HepG2 (cell line): ENCODE data around the gene THOC5. TPM values are rescaled to one million over a fixed set of nuclear protein-coding genes. Genes with fewer than 3 reads are reported as not detected.

ENCODE experiments used
- FOXO1 ChIP-seq: sonication (generic); formaldehyde crosslinking; IDR thresholded peaks from 2 replicates; pipeline ENCODE4 v1.4.0; 2020; ENCODE audit warnings: missing genetic modification reagents
- HHEX ChIP-seq: IDR thresholded peaks from 2 replicates; pipeline ENCODE4 v1.6.1; 2016; ENCODE audit warnings: control low read depth
- HOXA3 ChIP-seq: sonication (generic); formaldehyde crosslinking; IDR thresholded peaks from 2 replicates; pipeline ENCODE4 v1.5.0; 2020; ENCODE audit warnings: missing genetic modification reagents
- KLF13 ChIP-seq: sonication (generic); formaldehyde crosslinking; IDR thresholded peaks from 2 replicates; pipeline ENCODE4 v1.4.0; 2020; ENCODE audit warnings: mild to moderate bottlenecking, missing genetic modification reagents
- MAFK ChIP-seq, 2 experiments: IDR thresholded peaks in 1 of 2; conservative IDR thresholded peaks in 1 of 2; 2 replicates each; pipeline ENCODE4 v1.6.1; 2011; ENCODE audit warnings: improper control_type of control experiment in 2 of 2, low read length in 2 of 2
- NCOA2 ChIP-seq: sonication (generic); formaldehyde crosslinking; IDR thresholded peaks from 2 replicates; pipeline ENCODE4 v1.8.0; 2022; ENCODE audit warnings: inconsistent platforms
- NCOA5 ChIP-seq: sonication (generic); formaldehyde crosslinking; IDR thresholded peaks from 2 replicates; pipeline ENCODE4 v1.4.0; 2020; ENCODE audit warnings: missing genetic modification reagents
- RBAK ChIP-seq: sonication (generic); formaldehyde crosslinking; IDR thresholded peaks from 2 replicates; pipeline ENCODE4 v1.5.1; 2020; ENCODE audit warnings: mild to moderate bottlenecking, missing genetic modification reagents
- RBFOX2 ChIP-seq: fragments of 200-400 bp; formaldehyde crosslinking; IDR thresholded peaks from 2 replicates; pipeline ENCODE4 v1.6.1; 2017; ENCODE audit warnings: low read depth, mild to moderate bottlenecking, low read length
- RBM39 ChIP-seq: fragments of 200-400 bp; formaldehyde crosslinking; IDR thresholded peaks from one replicate; pipeline ENCODE4 v1.6.1; 2018; ENCODE audit warnings: antibody characterized with exemption, mild to moderate bottlenecking, low read depth, low read length; ENCODE audit not compliant: poor library complexity, severe bottlenecking
- REPIN1 ChIP-seq: sonication (generic); formaldehyde crosslinking; IDR thresholded peaks from 2 replicates; pipeline ENCODE4 v1.8.0; 2022; ENCODE audit warnings: missing genetic modification reagents, low read depth, mild to moderate bottlenecking, borderline replicate concordance
- SKI ChIP-seq: fragments of 450-650 bp; IDR thresholded peaks from one replicate; pipeline ENCODE4 v1.6.1; 2018; ENCODE audit warnings: mild to moderate bottlenecking; ENCODE audit not compliant: partially characterized antibody
- TBP ChIP-seq: sonication (generic); formaldehyde crosslinking; IDR thresholded peaks from 2 replicates; pipeline ENCODE4 v1.5.0; 2020; ENCODE audit warnings: missing genetic modification reagents
- WIZ ChIP-seq: sonication (generic); formaldehyde crosslinking; IDR thresholded peaks from 2 replicates; pipeline ENCODE4 v1.5.1; 2020; ENCODE audit warnings: mild to moderate bottlenecking, missing genetic modification reagents
- ZBTB8A ChIP-seq: sonication (generic); formaldehyde crosslinking; IDR thresholded peaks from 2 replicates; pipeline ENCODE4 v1.4.0; 2020; ENCODE audit warnings: mild to moderate bottlenecking, low read depth, missing genetic modification reagents, borderline replicate concordance
- ZC3H4 ChIP-seq: sonication (generic); formaldehyde crosslinking; IDR thresholded peaks from 2 replicates; pipeline ENCODE4 v1.4.0; 2020; ENCODE audit warnings: missing genetic modification reagents, borderline replicate concordance
- ZFY ChIP-seq: sonication (generic); formaldehyde crosslinking; IDR thresholded peaks from 2 replicates; pipeline ENCODE4 v1.4.0; 2020; ENCODE audit warnings: missing genetic modification reagents
- ZNF251 ChIP-seq: sonication (generic); formaldehyde crosslinking; IDR thresholded peaks from 2 replicates; pipeline ENCODE4 v1.9.0; 2021; ENCODE audit warnings: mild to moderate bottlenecking, missing genetic modification reagents
- ZNF264 ChIP-seq: sonication (generic); formaldehyde crosslinking; IDR thresholded peaks from 2 replicates; pipeline ENCODE4 v1.4.0; 2020; ENCODE audit warnings: missing genetic modification reagents
- ZNF577 ChIP-seq: sonication (generic); formaldehyde crosslinking; IDR thresholded peaks from 2 replicates; pipeline ENCODE4 v1.4.0; 2020; ENCODE audit warnings: mild to moderate bottlenecking, low read depth, missing genetic modification reagents, borderline replicate concordance
- ZNF614 ChIP-seq: IDR thresholded peaks from 2 replicates; pipeline ENCODE4 v1.6.1; 2018; ENCODE audit warnings: missing biosample characterization, missing genetic modification reagents, inconsistent platforms, borderline replicate concordance
- ZNF644 ChIP-seq: IDR thresholded peaks from 2 replicates; pipeline ENCODE4 v1.6.1; 2016; ENCODE audit warnings: low read depth
- ZNF660 ChIP-seq: sonication (generic); formaldehyde crosslinking; IDR thresholded peaks from 2 replicates; pipeline ENCODE4 v1.5.1; 2020; ENCODE audit warnings: mild to moderate bottlenecking, low read depth, missing genetic modification reagents, borderline replicate concordance
- ZNF687 ChIP-seq: sonication (generic); formaldehyde crosslinking; IDR thresholded peaks from 2 replicates; pipeline ENCODE4 v1.5.1; 2020; ENCODE audit warnings: mild to moderate bottlenecking, missing genetic modification reagents, moderate library complexity
- ZNF781 ChIP-seq: sonication (generic); formaldehyde crosslinking; IDR thresholded peaks from 2 replicates; pipeline ENCODE4 v1.5.1; 2020; ENCODE audit warnings: borderline replicate concordance, mild to moderate bottlenecking, missing genetic modification reagents; ENCODE audit errors: not compliant biosample characterization
- polyA plus RNA-seq, 8 experiments: library from polyadenylated mRNA; depleted of rRNA in 3 of 8; stranded (reverse) in 7 of 8; unstranded in 1 of 8; fragments of >200 nt; fragmentation: Illumina TruSeq in 4 of 8; extraction: Trizol in 4 of 8; gene quantifications; 2 replicates each; pipeline versions ENCODE4 v1.2.1 to v1.2.3, GENCODE V29; 2011 to 2016; ENCODE audit warnings: low read depth in 4 of 8, missing spikeins in 1 of 8, mixed read lengths in 1 of 8; ENCODE audit not compliant: insufficient read depth in 1 of 8
- total RNA-seq, 5 experiments: library from RNA; depleted of rRNA; stranded (reverse); fragments of >200 nt; fragmentation: Illumina TruSeq; extraction: Trizol; gene quantifications; 2 replicates each; pipeline ENCODE4 v1.2.3, GENCODE V29; 2016; ENCODE audit warnings: low read depth in 1 of 5
- TF ChIP-seq, protein P1 (sequence below): IDR thresholded peaks from 2 replicates; pipeline ENCODE4 v1.6.1; 2016; ENCODE audit warnings: mild to moderate bottlenecking

THOC5 gene
- total and polyA plus RNA-seq, 2 of the 13 experiments (the other 11 are each of a cell fraction or from before 2014, with no cell fraction given), result 45.8 to 46.7 TPM

DNA sequence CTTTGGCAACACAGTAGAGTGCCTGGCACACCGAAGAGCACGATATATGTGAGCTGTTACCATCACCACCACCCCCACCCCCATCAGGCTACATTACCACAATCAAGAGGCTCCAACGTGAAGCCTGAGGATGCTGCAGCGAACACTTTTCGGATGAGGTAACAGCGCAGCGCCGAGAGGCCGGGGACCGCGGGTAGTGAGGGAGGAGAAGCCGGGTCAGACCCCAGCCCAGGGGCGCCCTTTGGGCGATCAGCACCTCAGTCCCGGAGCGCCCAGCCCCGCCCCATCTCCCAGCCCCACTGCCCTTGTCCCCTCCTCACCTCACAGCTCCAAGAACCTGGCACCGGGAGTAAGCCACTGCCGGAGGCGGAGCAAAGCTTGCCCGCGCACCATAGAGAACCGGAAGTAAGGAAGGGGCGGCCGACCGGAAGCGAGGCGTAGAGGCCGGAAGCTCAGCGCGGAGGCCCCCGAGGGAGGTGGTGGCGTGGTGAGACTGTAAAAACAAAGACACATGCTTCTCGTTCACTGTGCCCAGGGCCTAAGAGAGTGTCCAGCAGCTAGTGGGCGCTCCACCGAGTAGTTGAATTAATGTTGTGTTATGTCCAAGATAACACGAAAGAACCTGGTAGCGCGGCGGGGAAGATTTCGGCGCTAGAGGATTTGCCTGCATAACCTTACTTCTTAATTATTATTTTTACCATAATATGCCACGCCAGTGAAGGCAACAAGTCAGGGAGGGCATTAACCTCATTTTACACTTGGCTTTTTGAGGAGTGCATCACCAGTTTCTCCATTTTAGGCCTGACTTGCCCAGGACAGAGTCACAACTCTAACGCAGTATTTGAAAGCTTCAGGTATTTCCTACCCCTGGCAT lies at the start of gene THOC5 (continued):
- peak; percentile 92 for TF ChIP-seq HOXA3
- peak; percentile 83 for TF ChIP-seq RBFOX2
- TF ChIP-seq ZNF687 (CRISPR knock-in tag), result peak; percentile 95
- no peak for TF ChIP-seq RBAK (CRISPR knock-in tag)
- TF ChIP-seq ZNF781 (CRISPR knock-in tag), result no peak
- TF ChIP-seq ZNF614 (CRISPR knock-in tag), result no peak; the same call in 1 of the 2 replicates
- TF ChIP-seq ZNF577, result no peak
- TF ChIP-seq TBP (CRISPR knock-in tag), result no peak
- TF ChIP-seq FOXO1 (CRISPR knock-in tag), result peak; percentile 64; the same call in 1 of the 2 replicates
- peak; percentile 50 for TF ChIP-seq RBM39
- no peak for TF ChIP-seq ZNF644 (CRISPR knock-in tag)
- TF ChIP-seq NCOA5 (CRISPR knock-in tag), result no peak
- TF ChIP-seq HHEX, result no peak
- TF ChIP-seq ZC3H4, result no peak
- TF ChIP-seq ZNF264 (CRISPR knock-in tag), result no peak
- no peak for TF ChIP-seq KLF13 (CRISPR knock-in tag)
- no peak for TF ChIP-seq WIZ (CRISPR knock-in tag)
- peak; percentile 78 for TF ChIP-seq ZFY (CRISPR knock-in tag)
- no peak for TF ChIP-seq ZNF251 (CRISPR knock-in tag)
- TF ChIP-seq MAFK (conservative IDR thresholded peaks at IDR 0.05 in 1 of 2, IDR thresholded peaks at IDR 0.05 in 1 of 2; ENCODE audit: low read length in 2 of 2), result no peak
- TF ChIP-seq, protein P1, sequence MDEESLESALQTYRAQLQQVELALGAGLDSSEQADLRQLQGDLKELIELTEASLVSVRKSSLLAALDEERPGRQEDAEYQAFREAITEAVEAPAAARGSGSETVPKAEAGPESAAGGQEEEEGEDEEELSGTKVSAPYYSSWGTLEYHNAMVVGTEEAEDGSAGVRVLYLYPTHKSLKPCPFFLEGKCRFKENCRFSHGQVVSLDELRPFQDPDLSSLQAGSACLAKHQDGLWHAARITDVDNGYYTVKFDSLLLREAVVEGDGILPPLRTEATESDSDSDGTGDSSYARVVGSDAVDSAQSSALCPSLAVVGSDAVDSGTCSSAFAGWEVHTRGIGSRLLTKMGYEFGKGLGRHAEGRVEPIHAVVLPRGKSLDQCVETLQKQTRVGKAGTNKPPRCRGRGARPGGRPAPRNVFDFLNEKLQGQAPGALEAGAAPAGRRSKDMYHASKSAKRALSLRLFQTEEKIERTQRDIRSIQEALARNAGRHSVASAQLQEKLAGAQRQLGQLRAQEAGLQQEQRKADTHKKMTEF (CRISPR knock-in tag), result peak; percentile 94
- no peak for TF ChIP-seq ZNF660 (CRISPR knock-in tag)
- TF ChIP-seq SKI, result no peak
- peak; percentile 46 for TF ChIP-seq NCOA2 (CRISPR knock-in tag)
- TF ChIP-seq REPIN1 (CRISPR knock-in tag), result peak; percentile 83; the same call in 1 of the 2 replicates
- no peak for TF ChIP-seq ZBTB8A
